Activated naive CD8-positive, alpha-beta T cell treated with anti-CD3 and anti-CD28 coated beads, Interleukin-2, amount 50 U/mL, for 16 hours (primary cell): ENCODE measurements around the gene GLYAT.
"Not testable (repeated sequence)": the region's sequence is repeated elsewhere in the genome, so short reads cannot be mapped to it uniquely, and the experiment has no call there.

Experiments used
- DNase-seq: peaks from one replicate; pipeline ENCODE4 v3.0.0-alpha.2; 2020; ENCODE audit warnings: low read depth, low spot score

GLYAT gene

DNA sequence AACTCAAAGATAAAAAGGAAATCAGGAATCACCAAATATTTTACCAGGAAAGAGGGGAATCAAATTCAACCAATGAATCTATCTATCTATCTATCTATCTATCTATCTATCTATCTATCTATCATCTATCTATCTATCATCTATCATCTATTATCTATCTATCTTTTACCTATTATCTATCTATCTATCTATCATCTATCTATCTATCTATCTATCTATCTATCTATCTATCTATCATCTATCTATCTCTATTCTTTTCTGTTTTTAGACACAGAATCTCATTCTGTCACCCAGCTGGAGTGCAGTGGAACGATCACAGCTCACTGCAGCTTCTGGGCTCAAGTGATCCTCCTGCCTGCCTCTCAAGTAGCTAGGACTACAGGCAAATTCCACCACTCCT is 54.2 kb downstream of the GLYAT start:
- DNase-seq = not testable (repeated sequence)

- no peak for DNase-seq
Measured at GRCh38 chr11:58676563-58677135, 55.1 kb downstream of the GLYAT start.

GRCh38 chr11:58675334-58676155 is 56.2 kb downstream of the GLYAT start:
- peak; percentile 59 for DNase-seq

DNA sequence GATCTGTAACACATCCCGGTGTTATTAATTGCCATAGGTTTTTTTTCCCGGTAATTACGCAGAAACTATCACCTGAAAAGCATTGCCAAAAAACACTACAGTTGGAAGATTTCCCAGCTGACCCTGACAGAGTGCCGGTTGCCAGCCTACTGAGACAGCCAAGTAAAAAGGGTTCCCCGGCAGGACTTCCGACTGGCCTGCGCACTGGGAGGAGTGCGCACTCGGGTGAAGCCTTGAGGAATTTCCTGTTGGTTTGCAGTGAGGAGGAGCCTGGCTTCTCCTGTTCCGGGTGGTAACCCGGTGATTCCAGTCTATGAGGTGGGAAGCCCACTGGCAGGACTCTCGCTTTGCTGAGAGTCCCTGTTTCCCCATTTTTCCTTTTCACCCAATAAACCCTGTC is 57.1 kb downstream of the GLYAT start:
- no peak for DNase-seq

GRCh38 chr11:58671983-58672633 is 59.6 kb downstream of the GLYAT start:
- no peak for DNase-seq

GRCh38 chr11:58659910-58660570 is 71.7 kb downstream of the GLYAT start:
- DNase-seq = no peak

GRCh38 chr11:58659404-58659803 is 72.3 kb downstream of the GLYAT start:
- no peak for DNase-seq
